ENCODE measurements around the gene DDX41.

- no peak for TF ChIP-seq CTCF (conservative IDR thresholded peaks at IDR 0.05; ENCODE audit: low read length)
- TF ChIP-seq EZH2phosphoT487 (IDR thresholded peaks at IDR 0.05; ENCODE audit: borderline replicate concordance): no peak
Measured at GRCh38 chr5:177512736-177513380, 3.9 kb downstream of the DDX41 start.
